ENCODE measurements around the gene MTF1.

GRCh38 chr1:37778654-37779053, 80.7 kb downstream of the MTF1 start:
- no peak for TF ChIP-seq CTCF (IDR thresholded peaks at IDR 0.05)
- no peak for TF ChIP-seq POLR2A (IDR thresholded peaks at IDR 0.05)
- TF ChIP-seq EP300 (IDR thresholded peaks at IDR 0.05), result no peak

Measured in tibial nerve (tissue), 4 donors.